MV-4-11 (cell line): Measurements from ENCODE around the gene MEIOC.
"Not testable (repeated sequence)": the region's sequence is repeated elsewhere in the genome, so short reads cannot be mapped to it uniquely, and the experiment has no call there.

Experiments
- DNase-seq: peaks from one replicate; lab custom pipeline; 2025; lab: John Stamatoyannopoulos, UW

MEIOC gene

DNA sequence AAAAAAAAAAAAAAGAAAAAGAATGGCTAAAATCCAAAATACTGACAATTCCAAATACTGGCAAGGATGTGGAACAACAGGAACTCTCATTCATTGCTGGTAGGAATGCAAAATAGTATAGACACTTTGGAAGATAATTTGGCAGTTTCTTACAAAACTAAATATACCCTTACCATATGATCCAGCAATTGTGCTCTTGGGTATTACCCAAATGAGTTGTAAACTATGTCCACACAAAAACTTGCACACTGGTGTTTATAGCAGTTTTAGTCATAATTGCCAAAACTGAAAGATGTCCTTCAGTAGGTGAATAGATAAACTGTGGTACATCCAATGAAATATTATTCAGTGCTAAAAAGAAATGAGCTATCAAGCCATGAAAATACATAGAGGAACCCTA is 8.5 kb upstream of the MEIOC start:
- DNase-seq: no peak

DNA sequence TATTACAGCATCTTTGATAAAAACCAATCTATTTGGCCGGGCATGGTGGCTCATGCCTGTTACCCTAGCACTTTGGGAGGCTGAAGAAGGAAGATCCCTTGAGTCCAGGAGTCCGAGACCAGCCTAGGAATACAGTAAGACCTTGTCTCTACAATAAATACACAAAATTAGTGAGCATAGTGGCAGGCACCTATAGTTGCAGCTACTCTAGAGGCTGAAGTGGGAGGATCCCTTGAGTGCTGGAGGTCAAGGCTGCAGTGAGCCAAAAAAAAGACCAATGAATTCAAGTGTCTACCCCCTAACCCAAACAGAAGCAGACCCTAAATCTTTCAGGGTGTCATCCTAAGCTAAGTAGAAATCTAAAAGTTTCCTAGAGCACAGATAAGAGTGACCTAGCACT is 7.3 kb upstream of the MEIOC start:
- DNase-seq: no peak

DNA sequence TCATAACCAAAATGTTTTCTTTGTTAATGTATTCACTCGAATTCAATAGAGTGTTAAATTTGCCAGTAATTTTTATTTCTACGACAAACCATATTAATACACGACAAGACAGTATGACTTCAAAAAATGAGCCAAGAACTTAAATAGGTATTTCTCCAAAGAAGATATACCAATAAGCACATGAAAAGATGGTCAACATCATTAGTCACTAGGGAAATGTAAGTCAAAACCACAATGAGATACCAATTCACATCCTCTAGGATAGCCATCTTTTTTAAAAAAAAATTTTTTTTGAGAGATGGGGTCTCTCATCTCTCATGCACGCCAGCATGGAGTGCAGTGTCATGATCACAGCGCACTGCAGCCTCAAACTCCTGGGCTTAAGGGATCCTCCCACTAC is 5.0 kb upstream of the MEIOC start:
- DNase-seq: no peak

DNA sequence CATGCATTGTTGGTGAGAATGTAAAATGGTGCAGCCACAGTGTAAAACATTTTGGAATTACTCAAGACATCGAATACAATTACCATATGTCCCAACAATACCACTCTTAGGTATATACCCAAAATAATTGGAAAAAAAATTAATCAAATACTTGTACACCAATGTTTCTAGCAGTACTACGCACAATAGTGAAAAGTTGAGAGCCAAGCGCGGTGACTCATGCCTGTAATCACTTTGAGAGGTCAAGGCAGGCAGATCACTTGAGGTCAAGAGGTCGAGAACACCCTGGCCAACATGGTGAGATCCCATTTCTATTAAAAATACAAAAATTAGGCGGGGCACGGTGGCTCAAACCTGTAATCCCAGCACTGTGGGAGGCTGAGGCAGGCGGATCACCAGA is 3.5 kb upstream of the MEIOC start:
- no peak for DNase-seq

DNA sequence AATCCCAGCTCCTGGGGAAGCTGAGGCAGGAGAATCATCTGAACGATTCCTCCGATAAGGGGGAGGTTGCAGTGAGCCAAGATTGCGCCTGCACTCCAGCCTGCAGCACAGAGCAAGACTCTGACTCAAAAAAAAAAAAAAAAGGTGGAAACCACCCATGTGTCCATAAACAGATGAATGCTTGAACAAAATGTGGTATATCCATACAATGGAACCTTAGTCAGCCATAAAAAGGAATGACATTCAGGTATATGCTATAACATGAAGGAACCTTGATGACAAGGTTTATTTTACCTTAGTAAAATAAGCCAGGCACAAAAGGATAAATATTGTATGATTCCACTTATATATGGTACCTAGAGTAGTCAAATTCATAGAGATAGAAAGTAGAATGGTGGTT is 2.9 kb upstream of the MEIOC start:
- DNase-seq: no peak

DNA sequence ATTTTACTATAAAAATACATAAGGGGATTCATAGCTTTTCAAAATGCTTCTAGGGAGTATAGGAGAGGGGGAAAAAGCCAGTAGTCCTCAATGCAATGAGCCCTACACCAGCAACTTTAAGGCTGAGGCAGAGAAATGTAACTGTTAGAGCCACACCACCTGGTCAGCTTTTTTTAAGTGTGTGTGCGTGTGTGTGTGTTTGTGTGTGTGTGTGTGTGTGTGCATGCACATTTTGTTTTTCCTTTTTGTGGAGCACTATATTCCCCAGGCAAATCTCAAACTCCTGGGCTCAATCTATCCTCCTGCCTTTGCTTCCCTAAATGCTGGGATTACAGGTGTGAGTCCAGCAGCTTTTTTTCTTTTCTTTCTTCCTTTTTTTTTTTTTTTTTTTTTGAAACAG is 2.3 kb upstream of the MEIOC start:
- no peak for DNase-seq

DNA sequence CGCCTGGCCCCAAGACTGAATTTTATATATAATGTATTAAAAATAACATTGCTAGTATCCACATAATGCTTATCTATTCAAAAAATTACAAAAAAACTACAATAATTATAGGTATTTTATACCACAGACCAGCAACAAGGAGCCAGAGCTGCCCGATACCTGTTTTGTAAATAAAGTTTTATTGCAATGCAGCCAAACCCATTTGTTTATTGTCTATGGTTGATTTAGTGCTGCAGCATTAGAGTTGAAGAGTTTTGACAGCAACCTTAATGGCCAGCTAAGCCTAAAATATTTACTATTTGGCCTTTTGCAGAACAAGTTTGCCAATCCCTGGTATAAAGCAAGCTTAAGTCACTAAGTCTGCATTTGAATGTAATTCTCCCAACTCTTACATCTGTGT is 5.6 kb downstream of the MEIOC start:
- no peak for DNase-seq

DNA sequence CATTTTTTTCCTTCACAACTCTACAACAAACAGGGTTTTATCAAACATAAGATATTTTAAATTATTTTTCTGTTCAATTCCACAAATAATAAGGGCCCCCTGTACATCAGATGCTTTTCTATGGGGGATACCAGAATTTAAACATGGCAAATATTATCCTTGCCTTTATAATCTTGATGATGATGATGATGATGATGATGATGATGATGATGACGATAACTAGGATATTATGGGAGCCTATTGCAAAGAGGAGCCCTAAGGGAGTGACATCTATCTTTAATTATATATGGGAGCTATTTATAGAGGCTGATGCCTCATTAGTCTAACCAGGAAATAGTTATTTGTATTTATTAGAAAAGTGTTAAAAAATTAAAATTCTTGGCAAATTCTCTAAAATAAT is 6.8 kb downstream of the MEIOC start:
- DNase-seq: no peak

DNA sequence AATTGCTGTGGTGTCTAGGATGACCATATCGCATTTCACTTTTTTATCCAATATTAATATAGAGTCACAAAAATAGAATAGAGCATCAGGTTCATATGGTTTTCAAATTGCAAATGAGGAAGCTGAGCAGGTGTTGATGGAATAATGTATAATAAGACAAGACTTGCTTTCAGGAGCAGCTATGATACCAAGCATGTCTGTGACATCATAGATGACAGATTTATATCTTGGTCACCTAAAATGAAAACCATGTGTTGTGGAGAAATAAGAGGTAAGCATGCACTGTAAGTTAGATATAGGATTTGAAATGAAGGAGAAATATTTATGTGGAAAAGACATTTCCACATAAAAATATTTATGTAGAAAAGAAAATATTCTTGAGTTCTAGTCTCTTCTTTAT is 8.6 kb downstream of the MEIOC start:
- DNase-seq: no peak

DNA sequence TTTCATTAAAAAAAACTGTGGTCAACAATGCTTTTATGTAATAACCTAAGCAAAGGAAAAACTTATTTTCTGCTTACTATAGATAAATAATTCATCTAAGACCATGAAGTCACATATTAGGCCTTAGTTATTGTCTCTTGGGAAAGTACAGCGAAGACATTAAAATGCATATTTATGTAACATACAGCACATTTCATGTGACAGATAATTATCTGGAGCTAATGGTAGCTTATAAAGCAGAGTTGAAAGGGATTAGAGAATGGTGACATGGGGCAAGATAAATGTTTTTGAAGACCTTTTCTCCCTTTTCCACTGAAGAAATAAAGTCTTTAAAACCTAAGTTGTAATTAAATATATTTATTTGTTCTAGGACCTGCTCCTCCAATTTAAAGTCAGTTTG is 9.7 kb downstream of the MEIOC start:
- no peak for DNase-seq

DNA sequence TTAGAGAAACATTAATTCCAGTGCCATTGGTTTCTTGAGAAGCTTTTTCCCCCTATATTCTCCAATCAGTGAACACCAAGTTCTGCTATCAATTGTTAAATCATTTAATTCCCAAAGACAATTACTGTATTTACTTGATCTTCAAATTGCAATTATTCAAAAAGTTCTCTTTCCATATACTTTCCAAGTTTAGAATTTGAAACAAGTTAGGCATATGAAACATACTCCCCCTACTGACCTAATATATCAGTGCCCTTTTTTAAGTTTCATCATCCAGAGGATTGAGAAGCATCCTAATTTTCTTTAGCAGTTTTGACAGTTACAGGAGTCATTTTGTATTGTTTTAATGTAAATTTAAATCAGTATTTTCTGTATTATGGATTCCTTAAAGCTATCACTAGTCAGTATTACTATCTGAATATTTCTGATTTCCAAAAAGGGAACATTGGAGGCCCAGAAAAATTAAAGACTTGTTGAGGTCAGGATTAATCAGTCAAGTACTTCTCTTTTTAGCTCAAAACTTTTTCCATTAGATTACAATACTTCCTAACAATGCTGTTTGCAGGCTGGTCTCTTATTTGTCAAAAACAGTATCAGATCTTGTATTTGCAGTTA is 16.3 kb downstream of the MEIOC start:
- peak; percentile 30 for DNase-seq

DNA sequence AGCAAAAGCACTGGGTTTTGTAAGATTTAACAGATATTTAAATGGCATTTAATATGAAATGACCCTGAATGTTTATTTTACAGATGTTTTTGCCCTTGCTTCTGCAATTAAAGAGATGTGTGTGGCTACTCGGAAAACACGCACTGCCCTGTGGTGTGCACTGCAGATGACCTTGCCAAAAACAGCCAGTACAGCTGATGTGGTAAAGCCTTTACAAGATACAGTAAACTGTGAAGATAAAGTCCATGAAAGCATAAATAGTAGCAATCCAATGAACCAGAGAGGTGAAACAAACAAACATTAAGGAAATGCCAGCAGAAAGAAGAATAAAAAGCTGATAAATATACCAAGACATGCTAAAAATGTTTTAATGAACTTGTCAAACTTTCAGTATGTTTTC is 17.6 kb downstream of the MEIOC start:
- no peak for DNase-seq

DNA sequence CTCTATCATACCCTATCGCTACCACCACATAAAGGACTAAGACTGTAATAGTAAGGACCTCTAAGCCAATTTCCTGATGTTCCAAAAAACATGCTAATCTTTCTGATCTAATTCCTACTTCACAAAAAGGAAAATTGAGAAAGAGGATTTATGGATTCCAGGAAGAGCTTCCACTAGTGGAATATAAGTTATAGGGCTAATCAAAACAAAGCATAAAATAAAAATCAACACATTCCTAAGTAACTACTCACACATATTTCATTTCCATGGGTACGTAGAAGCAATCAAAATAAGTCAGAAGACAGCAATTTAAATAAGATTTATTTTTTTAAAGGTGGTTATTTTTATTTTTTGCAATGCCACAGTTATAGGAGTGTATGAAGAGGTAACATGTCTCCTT is 20.9 kb downstream of the MEIOC start:
- DNase-seq: no peak

DNA sequence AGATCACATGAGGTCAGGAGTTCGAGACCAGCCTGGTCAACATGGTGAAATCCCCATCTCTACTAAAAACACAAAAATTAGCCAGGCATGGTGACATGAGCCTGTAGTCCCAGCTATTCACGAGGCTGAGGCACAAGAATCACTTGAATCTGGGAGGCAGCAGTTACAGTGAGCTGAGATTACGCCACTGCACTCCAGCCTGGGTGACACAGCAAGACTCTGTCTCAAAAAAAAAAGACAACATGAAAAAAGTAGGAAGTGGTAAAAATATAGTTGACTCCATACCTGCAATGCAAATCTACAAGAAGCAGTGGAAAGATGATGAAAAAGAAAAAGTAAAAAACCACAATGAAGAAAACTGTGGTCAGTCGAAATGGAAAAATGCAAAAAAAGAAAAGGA is 27.0 kb downstream of the MEIOC start:
- peak; percentile 79 for DNase-seq

DNA sequence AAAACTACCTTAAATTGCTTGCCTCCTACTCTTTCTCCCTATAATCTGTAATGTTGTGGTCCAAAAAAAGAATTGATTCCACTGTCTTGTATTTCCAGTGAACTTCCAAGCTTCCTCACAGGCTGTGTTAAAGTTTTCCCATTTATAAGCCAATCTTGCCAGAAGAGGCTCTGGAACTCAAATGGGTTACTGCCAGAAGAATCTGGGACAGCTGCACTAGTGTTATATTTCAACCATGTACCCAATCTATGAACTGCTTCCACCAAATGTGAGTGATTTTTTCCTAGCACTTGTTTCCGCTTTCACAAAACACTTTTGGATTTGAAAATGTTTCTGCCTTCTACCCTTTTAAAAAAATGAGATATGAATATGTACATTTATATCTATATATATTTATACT is 31.5 kb downstream of the MEIOC start:
- DNase-seq: no peak

DNA sequence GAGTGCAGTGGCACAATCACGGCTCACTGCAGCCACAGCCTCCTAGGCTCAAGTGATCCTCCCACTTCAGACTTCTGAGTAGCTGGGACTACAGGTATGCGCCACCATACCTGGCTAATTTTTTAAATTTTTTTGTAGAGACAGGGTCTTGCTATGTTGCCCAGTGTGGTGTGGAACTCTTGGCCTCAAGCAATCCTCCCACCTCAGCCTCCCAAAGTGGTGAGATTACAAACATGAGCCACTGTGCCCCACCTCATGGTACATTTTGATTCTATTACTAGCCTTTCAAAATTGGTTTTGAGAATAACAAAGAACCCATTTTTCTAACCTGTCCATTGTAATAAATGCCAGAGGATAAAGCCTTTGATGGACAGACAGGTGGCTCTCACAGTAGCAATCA is 31.9 kb downstream of the MEIOC start:
- no peak for DNase-seq

DNA sequence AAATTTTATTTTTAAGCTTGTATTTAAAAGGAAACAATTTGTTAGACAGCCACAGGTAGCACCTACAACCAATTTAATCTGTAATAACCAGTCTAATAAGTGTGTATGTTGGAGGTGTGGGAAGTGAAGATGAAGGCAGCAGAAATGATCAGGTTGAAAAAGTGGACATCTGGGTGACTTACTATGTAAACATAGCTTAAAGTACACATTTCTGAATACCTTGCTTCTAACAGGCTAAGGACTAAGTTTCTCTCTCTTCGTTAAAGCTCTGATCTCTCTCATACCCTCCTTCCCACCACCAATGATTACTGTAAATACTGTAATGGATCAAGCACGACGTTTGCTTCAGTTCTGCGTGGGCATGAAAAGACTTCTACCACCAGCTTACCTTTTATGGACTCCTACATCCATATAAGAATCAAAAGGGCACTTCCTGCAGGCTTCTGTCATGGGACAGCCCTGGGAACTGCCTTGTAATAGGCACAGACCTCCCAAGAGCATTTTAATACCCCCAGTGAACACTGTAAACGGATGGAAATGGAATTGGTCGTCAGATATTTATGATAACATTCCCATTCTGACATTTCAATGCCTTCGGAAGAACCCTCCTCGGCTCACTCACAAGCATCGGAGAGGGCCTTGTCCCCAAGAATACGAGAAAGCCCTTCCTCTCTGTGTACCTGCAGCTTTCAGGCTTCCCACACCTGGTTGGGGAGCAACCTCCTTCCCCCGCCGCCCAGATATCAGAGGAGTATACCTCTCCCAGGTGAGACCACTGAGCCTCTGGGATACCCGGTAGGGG is 32.6 kb downstream of the MEIOC start:
- no peak for DNase-seq

DNA sequence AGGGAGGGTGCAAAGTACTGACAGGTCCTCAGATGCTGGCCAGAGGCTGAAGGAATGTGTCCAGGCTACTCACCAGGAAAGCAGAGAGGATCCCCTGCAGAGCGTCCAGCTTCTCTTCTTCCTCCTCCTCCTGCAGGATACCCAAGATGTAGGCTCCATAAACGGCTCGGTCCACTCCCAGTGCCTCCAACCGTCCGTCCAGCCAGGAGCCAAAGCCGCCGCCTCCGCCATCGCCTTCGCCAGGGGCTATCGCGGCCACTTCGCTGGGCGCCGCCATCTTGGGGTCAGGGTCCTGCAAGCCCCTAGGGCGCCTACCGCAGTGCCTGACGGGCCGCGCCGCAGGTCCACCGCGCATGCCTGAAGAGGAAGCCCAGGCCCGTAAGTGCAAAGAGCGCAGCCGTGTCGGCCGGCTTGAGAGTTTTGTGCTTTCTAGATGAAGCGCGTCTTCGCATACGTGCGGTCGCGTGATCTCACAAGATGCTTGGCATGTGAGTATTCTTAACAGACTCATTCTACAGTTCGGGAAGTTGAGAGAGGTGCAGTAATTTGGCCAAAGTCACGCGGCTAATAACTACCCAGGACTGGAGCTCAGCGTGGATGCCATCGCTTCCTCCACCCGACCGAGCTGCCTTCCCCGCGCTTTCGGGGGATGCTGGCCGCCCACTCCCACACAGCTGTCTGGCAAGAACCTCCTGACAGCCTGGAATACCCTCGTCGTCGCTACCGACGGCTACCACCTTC is 33.4 kb downstream of the MEIOC start, which contains the start of gene CCDC43:
CCDC43 (minus strand) TSS at position 300 of the 741 bp plus-strand sequence; CDS start at position 277, 23 bp downstream.
- DNase-seq: peak; percentile 90

DNA sequence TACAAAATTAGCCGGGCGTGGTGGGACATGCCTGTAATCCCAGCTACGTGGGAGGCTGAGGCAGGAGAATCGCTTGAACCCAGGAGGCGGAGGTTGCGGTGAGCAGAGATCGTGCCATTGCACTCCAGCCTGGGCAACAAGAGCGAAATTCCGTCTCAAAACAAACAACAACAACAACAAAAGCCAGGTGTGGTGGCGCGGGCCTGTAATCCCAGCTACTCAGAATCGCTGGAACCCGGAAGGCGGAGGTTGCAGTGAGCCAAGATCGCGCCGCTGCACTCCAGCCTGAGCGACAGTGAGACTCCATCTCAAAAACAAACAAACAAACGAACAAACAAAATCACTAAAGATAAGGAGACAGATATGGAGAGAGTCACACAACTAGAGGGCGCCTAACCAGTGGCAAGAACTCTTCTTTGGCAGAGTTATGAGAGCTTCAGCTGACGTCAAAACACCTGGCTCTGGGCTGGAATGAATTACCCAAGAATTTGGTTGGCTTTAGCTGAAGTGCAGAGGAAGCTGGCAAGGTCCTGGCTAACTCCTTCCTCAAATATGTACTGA is 34.6 kb downstream of the MEIOC start:
- peak; percentile 74 for DNase-seq

DNA sequence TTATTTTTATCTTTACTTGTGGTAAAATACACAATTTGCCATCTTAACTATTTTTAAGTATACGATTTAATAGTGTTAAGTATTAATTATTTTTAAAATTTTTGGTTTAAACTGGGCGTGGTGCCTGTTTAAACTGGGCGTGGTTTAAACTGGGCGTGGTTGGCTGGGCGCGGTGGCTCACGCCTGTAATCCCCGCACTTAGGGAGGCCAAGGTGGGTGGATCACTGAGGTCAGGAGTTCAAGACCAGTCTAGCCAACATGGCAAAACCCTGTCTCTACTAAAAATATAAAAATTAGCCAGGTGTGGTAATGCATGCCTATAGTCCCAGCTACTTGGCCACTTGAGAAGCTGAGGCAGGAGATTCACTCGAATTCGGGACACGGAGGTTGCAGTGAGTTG is 37.3 kb downstream of the MEIOC start:
- DNase-seq: no peak

DNA sequence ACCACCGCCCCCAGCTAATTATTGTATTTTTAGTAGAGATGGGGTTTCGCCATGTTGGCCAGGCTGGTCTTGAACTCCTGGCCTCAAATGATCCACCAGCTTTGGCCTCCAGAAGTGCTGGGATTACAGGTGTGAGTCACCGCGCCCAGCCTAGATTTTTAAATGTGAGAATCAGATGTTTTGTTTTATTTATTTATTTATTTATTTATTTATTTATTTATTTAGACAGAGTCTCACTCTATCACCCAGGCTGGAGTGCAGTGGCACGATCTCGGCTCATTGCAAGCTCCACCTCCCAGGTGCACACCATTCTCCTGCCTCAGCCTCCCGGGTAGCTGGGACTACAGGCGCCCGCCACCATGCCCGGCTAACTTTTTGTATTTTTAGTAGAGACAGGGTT is 44.0 kb downstream of the MEIOC start:
- not testable (repeated sequence) for DNase-seq

DNA sequence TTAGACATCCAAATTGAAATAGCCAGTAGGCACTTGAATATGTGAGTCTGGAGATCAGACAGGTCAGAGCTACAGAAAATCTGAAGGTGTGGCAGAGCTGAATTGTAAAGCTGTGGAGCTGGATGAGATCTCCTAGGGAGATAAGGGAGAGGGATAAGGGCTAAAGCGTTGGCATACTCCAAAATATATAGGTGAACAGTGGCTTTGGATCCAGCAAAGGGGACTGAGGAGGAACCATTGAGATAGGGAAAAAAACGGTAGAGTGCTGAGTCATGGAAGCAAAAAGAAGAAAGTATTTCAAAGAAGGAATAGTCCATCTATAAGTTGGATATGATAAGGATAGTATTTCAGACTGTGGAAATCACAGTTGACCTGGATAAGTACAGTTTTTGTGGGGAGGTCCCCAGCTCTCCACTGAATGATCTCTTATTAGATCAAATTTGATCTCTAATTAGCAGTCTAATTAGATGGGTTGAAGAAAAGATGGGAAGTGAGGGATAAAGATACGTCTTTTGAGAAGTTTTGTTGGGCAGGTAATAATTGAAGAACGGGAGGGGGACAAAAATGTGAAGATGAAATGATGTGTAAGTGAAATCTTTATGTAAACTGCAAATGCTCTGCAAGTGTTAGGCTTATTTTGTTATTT is 51.6 kb downstream of the MEIOC start:
- peak; percentile 12 for DNase-seq
